ENCODE measurements around the gene CLEC2D. TPM values are rescaled to one million over a fixed set of nuclear protein-coding genes. Genes with fewer than 3 reads are reported as not detected.
"Not testable (repeated sequence)": the region's sequence is repeated elsewhere in the genome, so short reads cannot be mapped to it uniquely, and the experiment has no call there.

The CLEC2D gene
- total RNA-seq, 1 donor from 2014 or later, result 12.9 TPM

- Histone ChIP-seq H3K4me1 (no peaks in the 10 kb centered on the region), H3K36me3 (no peaks in the 10 kb centered on the region), H3K27ac (peak overlapping the region; percentile 71), H3K4me3 (peak overlapping the region; percentile 17), H3K27me3 (no peaks in the 10 kb centered on the region), H3K9me3 (no peaks in the 10 kb centered on the region)
- intact Hi-C loops (cut with DNase I), result no loop called here
- ATAC-seq (no peak), DNase-seq (no peak)
- no peak for TF ChIP-seq CTCF (IDR thresholded peaks at IDR 0.05)
Measured at GRCh38 chr12:9731393-9731792, 61.9 kb downstream of the CLEC2D start.

GRCh38 chr12:9731797-9732196, 62.3 kb downstream of the CLEC2D start:
- peak; percentile 55 for ATAC-seq
- intact Hi-C loops (cut with DNase I), result no loop called here

GRCh38 chr12:9732921-9733461, 63.5 kb downstream of the CLEC2D start, which contains the start of gene CLECL1:
Gene CLECL1, minus strand, starts transcription at chr12:9733097.
- intact Hi-C loops (cut with DNase I), result no loop called here
- H3K9me3 ChIP-seq, result no peaks in the 10 kb centered on the region
- TF ChIP-seq CTCF (IDR thresholded peaks at IDR 0.05), result no peak
- ATAC-seq (no peak), DNase-seq (no peak)
- peaks cover 9% of the 10 kb centered on the region for H3K4me1 ChIP-seq
- H3K27me3 ChIP-seq, result no peaks in the 10 kb centered on the region
- peak within 1 kb of the TSS; percentile 71 for H3K27ac ChIP-seq
- no peaks in the 10 kb centered on the region for H3K36me3 ChIP-seq
- H3K4me3 ChIP-seq, result peak within 1 kb of the TSS; percentile 17

More at GRCh38 chr12:9731797-9732196, 62.3 kb downstream of the CLEC2D start:
- Histone ChIP-seq H3K27me3 (no peaks in the 10 kb centered on the region), H3K36me3 (no peaks in the 10 kb centered on the region), H3K4me1 (no peaks in the 10 kb centered on the region), H3K9me3 (no peaks in the 10 kb centered on the region), H3K27ac (peak overlapping the region; percentile 71), H3K4me3 (peak overlapping the region; percentile 17)
- TF ChIP-seq CTCF (IDR thresholded peaks at IDR 0.05), result no peak
- DNase-seq, result no peak

- intact Hi-C loops (cut with DNase I), result no loop called here
- DNase-seq (no peak), ATAC-seq (no peak)
- Histone ChIP-seq H3K27me3 (no peaks in the 10 kb centered on the region), H3K4me3 (no peak overlapping the region), H3K9me3 (no peaks in the 10 kb centered on the region), H3K36me3 (no peaks in the 10 kb centered on the region), H3K4me1 (peaks cover 9% of the 10 kb centered on the region), H3K27ac (no peak overlapping the region)
- no peak for TF ChIP-seq CTCF (IDR thresholded peaks at IDR 0.05)
Measured at GRCh38 chr12:9735601-9736000, 66.1 kb downstream of the CLEC2D start.

GRCh38 chr12:9736936-9737705, 67.6 kb downstream of the CLEC2D start:
- no peak for TF ChIP-seq CTCF (IDR thresholded peaks at IDR 0.05)
- H3K4me3 ChIP-seq, result no peak overlapping the region
- no peaks in the 10 kb centered on the region for H3K9me3 ChIP-seq
- no peak for DNase-seq
- peaks cover 9% of the 10 kb centered on the region for H3K4me1 ChIP-seq
- intact Hi-C loops (cut with DNase I), result no loop called here
- H3K36me3 ChIP-seq, result no peaks in the 10 kb centered on the region
- no peaks in the 10 kb centered on the region for H3K27me3 ChIP-seq
- peak; percentile 62 for ATAC-seq
- H3K27ac ChIP-seq, result peak overlapping the region; percentile 67

GRCh38 chr12:9738905-9739304, 69.4 kb downstream of the CLEC2D start:
- ATAC-seq; intact Hi-C loops (cut with DNase I): not testable (repeated sequence)

GRCh38 chr12:9739404-9740105, 70.0 kb downstream of the CLEC2D start:
- DNase-seq (peak; percentile 74), ATAC-seq (peak; percentile 15)
- H3K36me3 ChIP-seq; intact Hi-C loops (cut with DNase I); H3K9me3 ChIP-seq; H3K27me3 ChIP-seq; H3K27ac ChIP-seq: not testable (repeated sequence)
- Histone ChIP-seq H3K4me3 (peak overlapping the region; percentile 23), H3K4me1 (peaks cover 15% of the 10 kb centered on the region)

More at GRCh38 chr12:9738905-9739304, 69.4 kb downstream of the CLEC2D start:
- not testable (repeated sequence) for H3K27ac ChIP-seq, H3K36me3 ChIP-seq, H3K4me3 ChIP-seq, H3K9me3 ChIP-seq, H3K27me3 ChIP-seq, DNase-seq
- H3K4me1 ChIP-seq, result peaks cover 15% of the 10 kb centered on the region

Data from upper lobe of right lung (tissue), 1 donor.